Kidney capillary endothelial cell (primary cell): Measurements from ENCODE around the gene OPN1SW.

Experiments
- DNase-seq: peaks from one replicate; pipeline ENCODE4 v3.0.0-alpha.2; 2018; ENCODE audit warnings: low spot score

OPN1SW gene

GRCh38 chr7:128757203-128757602 lies 18.4 kb downstream of the OPN1SW start:
- DNase-seq: no peak

GRCh38 chr7:128755819-128756476 lies 19.6 kb downstream of the OPN1SW start:
- no peak for DNase-seq

GRCh38 chr7:128755075-128755818 lies 20.3 kb downstream of the OPN1SW start:
- DNase-seq: no peak

GRCh38 chr7:128752251-128752650 lies 23.3 kb downstream of the OPN1SW start:
- DNase-seq: no peak

GRCh38 chr7:128747327-128748079 lies 28.1 kb downstream of the OPN1SW start:
- no peak for DNase-seq

GRCh38 chr7:128745706-128746105 lies 29.9 kb downstream of the OPN1SW start:
- DNase-seq: no peak

GRCh38 chr7:128744366-128744905 lies 31.2 kb downstream of the OPN1SW start:
- no peak for DNase-seq

- DNase-seq: no peak
These were observed 32.4 kb downstream of the OPN1SW start for GRCh38 chr7:128743112-128743772.

- DNase-seq: no peak
These were observed 33.4 kb downstream of the OPN1SW start for GRCh38 chr7:128742206-128742605.

GRCh38 chr7:128741491-128741890 lies 34.1 kb downstream of the OPN1SW start:
- DNase-seq: no peak

GRCh38 chr7:128740996-128741395 lies 34.6 kb downstream of the OPN1SW start:
- peak; percentile 44 for DNase-seq

- DNase-seq: peak; percentile 10
These were observed 35.5 kb downstream of the OPN1SW start for GRCh38 chr7:128739990-128740682.

- peak; percentile 95 for DNase-seq
These were observed 36.3 kb downstream of the OPN1SW start, which contains the start of gene CALU for GRCh38 chr7:128739048-128739962. TSS of gene CALU (plus strand) at chr7:128739359. CDS start at chr7:128748584, 9,225 bp downstream.

- DNase-seq: no peak
These were observed 37.0 kb downstream of the OPN1SW start for GRCh38 chr7:128738570-128739047.

GRCh38 chr7:128737867-128738385 lies 37.7 kb downstream of the OPN1SW start:
- peak; percentile 79 for DNase-seq

- no peak for DNase-seq
These were observed 38.2 kb downstream of the OPN1SW start for GRCh38 chr7:128737441-128737840.

- no peak for DNase-seq
These were observed 40.2 kb downstream of the OPN1SW start for GRCh38 chr7:128735436-128735835.

- DNase-seq: no peak
These were observed 40.7 kb downstream of the OPN1SW start for GRCh38 chr7:128734890-128735289.

GRCh38 chr7:128733278-128733645 lies 42.3 kb downstream of the OPN1SW start:
- no peak for DNase-seq
